ENCODE measurements around the gene PRSS1. TPM values are rescaled to one million over a fixed set of nuclear protein-coding genes. Genes with fewer than 3 reads are reported as not detected.

PRSS1 gene
- total RNA-seq, 1 experiment from 2014 or later, result not detected

- Histone ChIP-seq H3K27ac (ENCODE audit: low read depth, low read length, poor library complexity, severe bottlenecking) (no peak overlapping the region), H3K4me3 (ENCODE audit: low read depth, low read length, poor library complexity, severe bottlenecking) (no peak overlapping the region), H3K9me3 (ENCODE audit: low read depth, low read length, poor library complexity, severe bottlenecking) (no peaks in the 10 kb centered on the region), H3K27me3 (replicated peaks; ENCODE audit: insufficient read depth, low read depth, low read length, poor library complexity) (peaks cover 41% of the 10 kb centered on the region), H3K36me3 (ENCODE audit: insufficient read depth, low read length, poor library complexity, severe bottlenecking) (no peaks in the 10 kb centered on the region), H3K4me1 (ENCODE audit: insufficient read depth, low read length, poor library complexity, severe bottlenecking) (no peaks in the 10 kb centered on the region)
- intact Hi-C loops (cut with micrococcal nuclease; ENCODE audit: unreplicated experiment), result no loop called here
- ChIA-PET CTCF (no interaction called here), POLR2A (ENCODE audit: low non-redundant PET) (no interaction called here)
- no peak for DNase-seq (ENCODE audit: low spot score)
- BruUV-seq (replicated peaks), result no TSS peak
- TF ChIP-seq, protein P1, sequence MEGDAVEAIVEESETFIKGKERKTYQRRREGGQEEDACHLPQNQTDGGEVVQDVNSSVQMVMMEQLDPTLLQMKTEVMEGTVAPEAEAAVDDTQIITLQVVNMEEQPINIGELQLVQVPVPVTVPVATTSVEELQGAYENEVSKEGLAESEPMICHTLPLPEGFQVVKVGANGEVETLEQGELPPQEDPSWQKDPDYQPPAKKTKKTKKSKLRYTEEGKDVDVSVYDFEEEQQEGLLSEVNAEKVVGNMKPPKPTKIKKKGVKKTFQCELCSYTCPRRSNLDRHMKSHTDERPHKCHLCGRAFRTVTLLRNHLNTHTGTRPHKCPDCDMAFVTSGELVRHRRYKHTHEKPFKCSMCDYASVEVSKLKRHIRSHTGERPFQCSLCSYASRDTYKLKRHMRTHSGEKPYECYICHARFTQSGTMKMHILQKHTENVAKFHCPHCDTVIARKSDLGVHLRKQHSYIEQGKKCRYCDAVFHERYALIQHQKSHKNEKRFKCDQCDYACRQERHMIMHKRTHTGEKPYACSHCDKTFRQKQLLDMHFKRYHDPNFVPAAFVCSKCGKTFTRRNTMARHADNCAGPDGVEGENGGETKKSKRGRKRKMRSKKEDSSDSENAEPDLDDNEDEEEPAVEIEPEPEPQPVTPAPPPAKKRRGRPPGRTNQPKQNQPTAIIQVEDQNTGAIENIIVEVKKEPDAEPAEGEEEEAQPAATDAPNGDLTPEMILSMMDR (conservative IDR thresholded peaks at IDR 0.05; ENCODE audit: low read depth, low read length), result no peak
- no peak for TF ChIP-seq EZH2 (IDR thresholded peaks at IDR 0.05; ENCODE audit: borderline replicate concordance, low read depth, low read length, poor library complexity, severe bottlenecking)
These were observed 41.3 kb downstream of the PRSS1 start for GRCh38 chr7:142790555-142790954.

- no peak for DNase-seq (ENCODE audit: low spot score)
- no peaks in the 10 kb centered on the region for H3K9me3 ChIP-seq (ENCODE audit: low read depth, low read length, poor library complexity, severe bottlenecking)
- intact Hi-C loops (cut with micrococcal nuclease; ENCODE audit: unreplicated experiment), result no loop called here
- no TSS peak for BruUV-seq (replicated peaks)
- POLR2A ChIA-PET (ENCODE audit: low non-redundant PET), result no interaction called here
- H3K4me3 ChIP-seq (ENCODE audit: low read depth, low read length, poor library complexity, severe bottlenecking), result no peak overlapping the region
- H3K27ac ChIP-seq (ENCODE audit: low read depth, low read length, poor library complexity, severe bottlenecking), result no peak overlapping the region
- no peaks in the 10 kb centered on the region for H3K36me3 ChIP-seq (ENCODE audit: insufficient read depth, low read length, poor library complexity, severe bottlenecking)
- no peak for TF ChIP-seq EZH2 (IDR thresholded peaks at IDR 0.05; ENCODE audit: borderline replicate concordance, low read depth, low read length, poor library complexity, severe bottlenecking)
- TF ChIP-seq, protein P1 (conservative IDR thresholded peaks at IDR 0.05; ENCODE audit: low read depth, low read length), result no peak
- CTCF ChIA-PET, result no interaction called here
- no peaks in the 10 kb centered on the region for H3K4me1 ChIP-seq (ENCODE audit: insufficient read depth, low read length, poor library complexity, severe bottlenecking)
- H3K27me3 ChIP-seq (replicated peaks; ENCODE audit: insufficient read depth, low read depth, low read length, poor library complexity), result peaks cover 51% of the 10 kb centered on the region
These were observed 42.2 kb downstream of the PRSS1 start for GRCh38 chr7:142791502-142791901.

GRCh38 chr7:142792129-142792528 is 42.9 kb downstream of the PRSS1 start:
- Histone ChIP-seq H3K4me3 (ENCODE audit: low read depth, low read length, poor library complexity, severe bottlenecking) (no peak overlapping the region), H3K27me3 (replicated peaks; ENCODE audit: insufficient read depth, low read depth, low read length, poor library complexity) (peaks cover 57% of the 10 kb centered on the region), H3K27ac (ENCODE audit: low read depth, low read length, poor library complexity, severe bottlenecking) (no peak overlapping the region), H3K36me3 (ENCODE audit: insufficient read depth, low read length, poor library complexity, severe bottlenecking) (no peaks in the 10 kb centered on the region), H3K9me3 (ENCODE audit: low read depth, low read length, poor library complexity, severe bottlenecking) (no peaks in the 10 kb centered on the region), H3K4me1 (ENCODE audit: insufficient read depth, low read length, poor library complexity, severe bottlenecking) (no peaks in the 10 kb centered on the region)
- TF ChIP-seq, protein P1 (conservative IDR thresholded peaks at IDR 0.05; ENCODE audit: low read depth, low read length), result no peak
- TF ChIP-seq EZH2 (IDR thresholded peaks at IDR 0.05; ENCODE audit: borderline replicate concordance, low read depth, low read length, poor library complexity, severe bottlenecking), result no peak
- CTCF ChIA-PET, result interaction anchor here (0.6 kb wide), 1 partner anchor 9 kb away, joined by 15 read pairs; no protein-coding TSS in a partner anchor
- intact Hi-C loops (cut with micrococcal nuclease; ENCODE audit: unreplicated experiment), result no loop called here
- POLR2A ChIA-PET (ENCODE audit: low non-redundant PET), result no interaction called here
- DNase-seq (ENCODE audit: low spot score), result no peak
- BruUV-seq (replicated peaks), result no TSS peak

All from A673 (cell line).